H1 (cell line): ENCODE results near the gene PGLYRP4.
"Not testable (repeated sequence)": the region's sequence is repeated elsewhere in the genome, so short reads cannot be mapped to it uniquely, and the experiment has no call there.

ENCODE experiments used
- EZH2 ChIP-seq: fragments of 200-600 bp; sonication (generic); IDR thresholded peaks from 2 replicates; pipeline ENCODE4 v1.7.1; 2012; ENCODE audit warnings: low read depth, mild to moderate bottlenecking, moderate library complexity, low read length, inconsistent platforms; ENCODE audit not compliant: severe bottlenecking
- MAFK ChIP-seq: IDR thresholded peaks from 2 replicates; pipeline ENCODE4 v1.6.1; 2012; ENCODE audit warnings: low read depth, mild to moderate bottlenecking, improper control_type of control experiment, low read length
- POLR2A ChIP-seq, 2 experiments: IDR thresholded peaks; 1 replicate in 1 of 2; 2 replicates in 1 of 2; pipeline ENCODE4 v1.6.1; 2011; ENCODE audit warnings: low read depth in 2 of 2, low read length in 2 of 2, mild to moderate bottlenecking in 2 of 2; ENCODE audit errors: control extremely low read depth in 1 of 2

GRCh38 chr1:153316013-153316412 lies 32.6 kb downstream of the PGLYRP4 start:
- TF ChIP-seq POLR2A (IDR thresholded peaks at IDR 0.05; ENCODE audit: control extremely low read depth in 1 of 2, low read depth in 2 of 2, low read length in 2 of 2); MAFK; EZH2: not testable (repeated sequence)
